ENCODE results near the gene SUN5.

DNA sequence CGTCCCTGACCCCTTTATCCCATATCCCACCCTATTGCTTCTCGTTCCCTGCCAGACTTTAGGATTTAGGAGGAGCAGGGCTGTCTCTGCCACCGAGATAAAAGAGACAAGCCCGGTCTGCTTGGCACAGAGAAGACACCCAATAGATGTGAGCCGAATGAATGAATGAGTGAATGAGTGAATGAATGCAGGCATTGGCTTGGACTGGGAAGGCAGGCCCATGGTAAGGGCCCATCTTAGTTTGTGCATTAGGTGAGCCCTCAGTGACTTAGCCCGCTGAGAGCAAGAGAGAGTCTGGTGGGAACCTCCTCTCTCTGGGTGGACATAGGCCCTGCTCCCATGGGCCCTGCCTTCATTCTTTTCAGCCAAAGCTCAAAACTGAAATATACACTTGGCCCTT is 26.3 kb upstream of the SUN5 start:
- TF ChIP-seq, protein P1, sequence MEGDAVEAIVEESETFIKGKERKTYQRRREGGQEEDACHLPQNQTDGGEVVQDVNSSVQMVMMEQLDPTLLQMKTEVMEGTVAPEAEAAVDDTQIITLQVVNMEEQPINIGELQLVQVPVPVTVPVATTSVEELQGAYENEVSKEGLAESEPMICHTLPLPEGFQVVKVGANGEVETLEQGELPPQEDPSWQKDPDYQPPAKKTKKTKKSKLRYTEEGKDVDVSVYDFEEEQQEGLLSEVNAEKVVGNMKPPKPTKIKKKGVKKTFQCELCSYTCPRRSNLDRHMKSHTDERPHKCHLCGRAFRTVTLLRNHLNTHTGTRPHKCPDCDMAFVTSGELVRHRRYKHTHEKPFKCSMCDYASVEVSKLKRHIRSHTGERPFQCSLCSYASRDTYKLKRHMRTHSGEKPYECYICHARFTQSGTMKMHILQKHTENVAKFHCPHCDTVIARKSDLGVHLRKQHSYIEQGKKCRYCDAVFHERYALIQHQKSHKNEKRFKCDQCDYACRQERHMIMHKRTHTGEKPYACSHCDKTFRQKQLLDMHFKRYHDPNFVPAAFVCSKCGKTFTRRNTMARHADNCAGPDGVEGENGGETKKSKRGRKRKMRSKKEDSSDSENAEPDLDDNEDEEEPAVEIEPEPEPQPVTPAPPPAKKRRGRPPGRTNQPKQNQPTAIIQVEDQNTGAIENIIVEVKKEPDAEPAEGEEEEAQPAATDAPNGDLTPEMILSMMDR (conservative IDR thresholded peaks at IDR 0.05), result no peak
- no peak for TF ChIP-seq EZH2 (IDR thresholded peaks at IDR 0.05; ENCODE audit: low read depth)

All from PC-9 (cell line).